Ascending aorta (tissue), 2 donors: ENCODE data around the gene CLIP2. TPM values are rescaled to one million over a fixed set of nuclear protein-coding genes. Genes with fewer than 3 reads are reported as not detected.
A peak's percentile ranks its signal among the peaks of the same experiment; 100 is the strongest.

Experiments
- DNase-seq, 2 donors: peaks; one replicate each; pipeline ENCODE4 v3.0.0-alpha.2; 2019; ENCODE audit warnings: low spot score in 2 of 2
- H3K27ac ChIP-seq, 2 donors: fragments of 200-600 bp; sonication (generic); one replicate each; pipeline ENCODE4 v1.5.1; 2016 to 2017; ENCODE audit warnings: mild to moderate bottlenecking in 1 of 2
- H3K27me3 ChIP-seq: fragments of 200-600 bp; sonication (generic); one replicate; pipeline ENCODE4 v1.5.1; 2017
- H3K36me3 ChIP-seq, 2 donors: fragments of 200-600 bp; sonication (generic); one replicate each; pipeline ENCODE4 v1.5.1; 2016
- H3K4me1 ChIP-seq, 2 donors: fragments of 200-600 bp; sonication (generic); one replicate each; pipeline ENCODE4 v1.5.1; 2016 to 2017; ENCODE audit warnings: mild to moderate bottlenecking in 1 of 2
- H3K4me3 ChIP-seq, 2 donors: fragments of 200-600 bp; sonication (generic); one replicate each; pipeline ENCODE4 v1.5.1; 2016 to 2017; ENCODE audit warnings: mild to moderate bottlenecking in 1 of 2
- H3K9me3 ChIP-seq, 2 donors: fragments of 200-600 bp; sonication (generic); one replicate each; pipeline ENCODE4 v1.5.1; 2016
- CTCF ChIP-seq, 3 experiments: fragments of 200-600 bp in 2 of 3; fragments of 450-650 bp in 1 of 3; sonication (generic) in 2 of 3; IDR thresholded peaks; one replicate each; pipeline ENCODE4 v1.5.1; 2016 to 2019; ENCODE audit warnings: antibody characterized with exemption in 3 of 3, mild to moderate bottlenecking in 1 of 3, moderate library complexity in 1 of 3
- intact Hi-C: fragments of 100-400 bp; cut with DNase I; formaldehyde crosslinking; loops from one replicate; pipeline ENCODE4 v1.15.1; 2023
- total RNA-seq: library from RNA; depleted of rRNA; stranded (reverse); fragments of >200 nt; gene quantifications from one replicate; pipeline ENCODE4 v1.1.0, GENCODE V29; 2016

The CLIP2 gene
- total RNA-seq, 1 donor from 2014 or later, result 50.2 TPM

- Histone ChIP-seq H3K4me1 (no peaks in the 10 kb centered on the region), H3K9me3 (no peaks in the 10 kb centered on the region), H3K36me3 (peaks cover 33 to 47% of the 10 kb centered on the region in 2 donors), H3K4me3 (no peak overlapping the region), H3K27me3 (no peaks in the 10 kb centered on the region), H3K27ac (no peak overlapping the region)
- no peak for TF ChIP-seq CTCF (IDR thresholded peaks at IDR 0.05)
- intact Hi-C loops, result loop anchor here (5.0 kb wide), 1 partner anchor 536 kb away; no protein-coding TSS in a partner anchor
- peak in 1 of 2 donors; percentile 59 for DNase-seq
These were observed 114.5 kb downstream of the CLIP2 start for GRCh38 chr7:74403521-74404387.

DNA sequence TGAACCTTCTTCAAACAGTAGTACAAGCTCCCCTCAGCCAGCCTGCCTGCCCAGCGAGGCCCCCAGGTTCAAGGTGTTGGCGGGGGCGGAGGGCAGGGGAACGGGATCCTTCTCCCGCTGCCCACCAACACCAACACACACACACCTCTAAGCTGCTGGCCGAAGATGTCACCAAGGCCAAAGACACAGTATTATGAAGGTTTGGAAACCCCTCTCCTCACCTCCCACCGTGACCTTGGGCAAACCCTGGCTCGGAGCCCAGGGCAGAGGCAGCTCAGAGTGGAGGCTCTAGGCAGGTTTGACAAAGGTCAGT is 115.1 kb downstream of the CLIP2 start:
- TF ChIP-seq CTCF (IDR thresholded peaks at IDR 0.05), result no peak
- DNase-seq, result peak in 1 of 2 donors; percentile 56
- H3K27ac ChIP-seq, result no peak overlapping the region
- no peaks in the 10 kb centered on the region for H3K4me1 ChIP-seq
- no peaks in the 10 kb centered on the region for H3K27me3 ChIP-seq
- intact Hi-C loops, result loop anchor here (5.0 kb wide), 1 partner anchor 537 kb away; no protein-coding TSS in a partner anchor
- no peak overlapping the region for H3K4me3 ChIP-seq
- H3K36me3 ChIP-seq, result peaks cover 33 to 46% of the 10 kb centered on the region in 2 donors
- no peaks in the 10 kb centered on the region for H3K9me3 ChIP-seq

DNA sequence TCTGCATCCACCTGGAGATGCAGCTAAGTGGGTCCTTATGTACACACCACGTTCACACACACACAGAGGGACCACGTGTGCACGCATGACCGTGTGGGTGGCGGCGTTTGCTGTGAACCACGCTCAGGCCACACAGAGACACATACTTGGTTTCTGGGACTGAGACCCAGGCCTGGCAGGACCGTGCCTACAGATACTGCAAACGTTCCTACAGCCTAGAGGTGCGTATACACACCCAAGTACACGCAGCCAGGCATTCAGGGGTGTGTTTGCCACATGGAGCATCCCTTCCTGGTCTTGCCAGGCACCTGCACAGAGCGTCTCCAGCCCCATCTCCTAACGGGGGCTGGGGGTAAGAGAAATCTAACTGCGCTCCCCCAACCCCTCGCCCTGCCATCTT is 115.5 kb downstream of the CLIP2 start:
- intact Hi-C loops, result loop anchor here (5.0 kb wide), 1 partner anchor 537 kb away; no protein-coding TSS in a partner anchor
- H3K27me3 ChIP-seq, result no peaks in the 10 kb centered on the region
- H3K27ac ChIP-seq, result no peak overlapping the region
- peaks cover 33 to 46% of the 10 kb centered on the region in 2 donors for H3K36me3 ChIP-seq
- H3K4me3 ChIP-seq, result no peak overlapping the region
- DNase-seq, result no peak
- no peaks in the 10 kb centered on the region for H3K9me3 ChIP-seq
- TF ChIP-seq CTCF (IDR thresholded peaks at IDR 0.05), result no peak
- H3K4me1 ChIP-seq, result no peaks in the 10 kb centered on the region

GRCh38 chr7:74405191-74405898 is 116.1 kb downstream of the CLIP2 start:
- peak in 1 of 3 experiments; percentile 33 for TF ChIP-seq CTCF (IDR thresholded peaks at IDR 0.05)
- intact Hi-C loops, result no loop called here

GRCh38 chr7:74405899-74406512 is 116.8 kb downstream of the CLIP2 start:
- peak in 1 of 2 donors; percentile 58 for DNase-seq
- Histone ChIP-seq H3K4me1 (no peaks in the 10 kb centered on the region), H3K27me3 (no peaks in the 10 kb centered on the region), H3K4me3 (no peak overlapping the region), H3K9me3 (no peaks in the 10 kb centered on the region), H3K27ac (no peak overlapping the region), H3K36me3 (peaks cover 25 to 35% of the 10 kb centered on the region in 2 donors)
- intact Hi-C loops, result no loop called here
- no peak for TF ChIP-seq CTCF (IDR thresholded peaks at IDR 0.05)

More at GRCh38 chr7:74405191-74405898, 116.1 kb downstream of the CLIP2 start:
- H3K4me1 ChIP-seq, result no peaks in the 10 kb centered on the region
- no peaks in the 10 kb centered on the region for H3K27me3 ChIP-seq
- peak in 1 of 2 donors; percentile 63 for DNase-seq
- no peaks in the 10 kb centered on the region for H3K9me3 ChIP-seq
- H3K4me3 ChIP-seq, result no peak overlapping the region
- no peak overlapping the region for H3K27ac ChIP-seq
- peaks cover 30 to 42% of the 10 kb centered on the region in 2 donors for H3K36me3 ChIP-seq
